ENCODE results near the gene YPEL1.
"Not testable (repeated sequence)": the region's sequence is repeated elsewhere in the genome, so short reads cannot be mapped to it uniquely, and the experiment has no call there.

The YPEL1 gene

GRCh38 chr22:21753374-21754111 lies 17.9 kb upstream of the YPEL1 start:
- DNase-seq (ENCODE audit: low read depth) = no peak

GRCh38 chr22:21752276-21752675 lies 16.7 kb upstream of the YPEL1 start:
- no peak for DNase-seq (ENCODE audit: low read depth)

GRCh38 chr22:21745948-21746347 lies 10.4 kb upstream of the YPEL1 start:
- no peak for DNase-seq (ENCODE audit: low read depth)

GRCh38 chr22:21744917-21745316 lies 9.3 kb upstream of the YPEL1 start:
- DNase-seq (ENCODE audit: low read depth) = not testable (repeated sequence)

GRCh38 chr22:21741790-21742189 lies 6.2 kb upstream of the YPEL1 start:
- DNase-seq (ENCODE audit: low read depth) = no peak

GRCh38 chr22:21741059-21741458 lies 5.5 kb upstream of the YPEL1 start:
- no peak for DNase-seq (ENCODE audit: low read depth)

- DNase-seq (ENCODE audit: low read depth) = no peak
Measured at GRCh38 chr22:21739828-21740377, 4.3 kb upstream of the YPEL1 start.

GRCh38 chr22:21738966-21739365 lies 3.4 kb upstream of the YPEL1 start:
- DNase-seq (ENCODE audit: low read depth) = no peak

- DNase-seq (ENCODE audit: low read depth) = no peak
Measured at GRCh38 chr22:21738081-21738480, 2.5 kb upstream of the YPEL1 start.

- DNase-seq (ENCODE audit: low read depth) = no peak
Measured at GRCh38 chr22:21736948-21737347, 1.4 kb upstream of the YPEL1 start.

- no peak for DNase-seq (ENCODE audit: low read depth)
Measured at GRCh38 chr22:21736084-21736642, 569 bp upstream of the YPEL1 start.

- no peak for DNase-seq (ENCODE audit: low read depth)
Measured at GRCh38 chr22:21734540-21735199, 924 bp downstream of the YPEL1 start.

GRCh38 chr22:21731503-21731902 lies 4.1 kb downstream of the YPEL1 start:
- no peak for DNase-seq (ENCODE audit: low read depth)

GRCh38 chr22:21730535-21731308 lies 4.9 kb downstream of the YPEL1 start:
- DNase-seq (ENCODE audit: low read depth) = no peak

- not testable (repeated sequence) for DNase-seq (ENCODE audit: low read depth)
Measured at GRCh38 chr22:21729184-21729583, 6.4 kb downstream of the YPEL1 start.

GRCh38 chr22:21728270-21728669 lies 7.3 kb downstream of the YPEL1 start:
- no peak for DNase-seq (ENCODE audit: low read depth)

- no peak for DNase-seq (ENCODE audit: low read depth)
Measured at GRCh38 chr22:21727768-21728167, 7.8 kb downstream of the YPEL1 start.

- DNase-seq (ENCODE audit: low read depth) = no peak
Measured at GRCh38 chr22:21727159-21727558, 8.4 kb downstream of the YPEL1 start.

GRCh38 chr22:21726650-21727049 lies 8.9 kb downstream of the YPEL1 start:
- no peak for DNase-seq (ENCODE audit: low read depth)

GRCh38 chr22:21725956-21726649 lies 9.5 kb downstream of the YPEL1 start:
- DNase-seq (ENCODE audit: low read depth) = no peak

- DNase-seq (ENCODE audit: low read depth) = not testable (repeated sequence)
Measured at GRCh38 chr22:21724496-21724895, 11.1 kb downstream of the YPEL1 start.
